AG09319 (cell line): Measurements from ENCODE around the gene B3GNT5.

Experiments used
- DNase-seq: peaks from one replicate; pipeline ENCODE4 v3.0.0-alpha.2; 2010; ENCODE audit warnings: low read depth; ENCODE audit errors: extremely low read depth
- CTCF ChIP-seq: IDR thresholded peaks from 2 replicates; pipeline ENCODE4 v1.5.1; 2011; ENCODE audit warnings: low read depth, mild to moderate bottlenecking, inconsistent platforms, low read length, moderate library complexity

Gene B3GNT5

GRCh38 chr3:183281126-183281797 is 28.2 kb downstream of the B3GNT5 start:
- no peak for TF ChIP-seq CTCF
- no peak for DNase-seq

- DNase-seq: no peak
- TF ChIP-seq CTCF: no peak
These were observed 30.8 kb downstream of the B3GNT5 start for GRCh38 chr3:183283886-183284285.

- DNase-seq: no peak
- TF ChIP-seq CTCF: no peak
These were observed 31.5 kb downstream of the B3GNT5 start for GRCh38 chr3:183284570-183284969.

GRCh38 chr3:183285318-183285717 is 32.3 kb downstream of the B3GNT5 start:
- TF ChIP-seq CTCF: no peak
- DNase-seq: no peak

- peak; percentile 78 for DNase-seq
- no peak for TF ChIP-seq CTCF
These were observed 32.9 kb downstream of the B3GNT5 start for GRCh38 chr3:183285828-183286457.

GRCh38 chr3:183287301-183287971 is 34.4 kb downstream of the B3GNT5 start:
- TF ChIP-seq CTCF: no peak
- peak; percentile 68 for DNase-seq

GRCh38 chr3:183288117-183288516 is 35.1 kb downstream of the B3GNT5 start:
- TF ChIP-seq CTCF: no peak
- DNase-seq: no peak
